ENCODE results near the gene LNP1.
A peak's percentile ranks its signal among the peaks of the same experiment; 100 is the strongest.
"Not testable (repeated sequence)": the region's sequence is repeated elsewhere in the genome, so short reads cannot be mapped to it uniquely, and the experiment has no call there.

Gene LNP1

GRCh38 chr3:100400780-100401673 is at the start of gene LNP1, which contains the start of gene TOMM70:
Gene LNP1 (plus strand): TSS chr3:100401539. CDS start chr3:100429730, 28,191 bp downstream.
Gene TOMM70 (minus strand): TSS chr3:100401089. CDS start chr3:100400949, 140 bp downstream.
- peak; percentile 66 for FAIRE-seq

- not testable (repeated sequence) for FAIRE-seq
Observed at GRCh38 chr3:100351770-100352169, 49.6 kb upstream of the LNP1 start.

GRCh38 chr3:100352296-100353231 is 48.8 kb upstream of the LNP1 start:
- no peak for FAIRE-seq

GRCh38 chr3:100354850-100355249 is 46.5 kb upstream of the LNP1 start:
- FAIRE-seq: no peak

GRCh38 chr3:100358413-100358812 is 42.9 kb upstream of the LNP1 start:
- FAIRE-seq: no peak

GRCh38 chr3:100359035-100359434 is 42.3 kb upstream of the LNP1 start:
- no peak for FAIRE-seq

GRCh38 chr3:100360757-100361496 is 40.4 kb upstream of the LNP1 start:
- no peak for FAIRE-seq

- FAIRE-seq: no peak
Observed at GRCh38 chr3:100361897-100362296, 39.4 kb upstream of the LNP1 start.

GRCh38 chr3:100364421-100364820 is 36.9 kb upstream of the LNP1 start:
- FAIRE-seq: no peak

- FAIRE-seq: no peak
Observed at GRCh38 chr3:100366424-100366823, 34.9 kb upstream of the LNP1 start.

- FAIRE-seq: no peak
Observed at GRCh38 chr3:100368441-100368840, 32.9 kb upstream of the LNP1 start.

GRCh38 chr3:100370756-100371155 is 30.6 kb upstream of the LNP1 start:
- no peak for FAIRE-seq

GRCh38 chr3:100374521-100374920 is 26.8 kb upstream of the LNP1 start:
- FAIRE-seq: no peak

- no peak for FAIRE-seq
Observed at GRCh38 chr3:100376301-100376700, 25.0 kb upstream of the LNP1 start.

- FAIRE-seq: no peak
Observed at GRCh38 chr3:100384733-100385525, 16.4 kb upstream of the LNP1 start.

GRCh38 chr3:100386437-100387074 is 14.8 kb upstream of the LNP1 start:
- FAIRE-seq: no peak

- FAIRE-seq: no peak
Observed at GRCh38 chr3:100389025-100389424, 12.3 kb upstream of the LNP1 start.

GRCh38 chr3:100395679-100396431 is 5.5 kb upstream of the LNP1 start:
- no peak for FAIRE-seq

- FAIRE-seq: no peak
Observed at GRCh38 chr3:100396967-100397366, 4.4 kb upstream of the LNP1 start.

GRCh38 chr3:100399341-100400071 is 1.8 kb upstream of the LNP1 start:
- FAIRE-seq: no peak
